Right cardiac atrium (tissue), 5 donors: ENCODE results near the gene FAM13B. TPM values are rescaled to one million over a fixed set of nuclear protein-coding genes. Genes with fewer than 3 reads are reported as not detected.
"Not testable (repeated sequence)": the region's sequence is repeated elsewhere in the genome, so short reads cannot be mapped to it uniquely, and the experiment has no call there.

ENCODE experiments used
- ATAC-seq, 2 donors: fragments of 200-7000 bp; cut with Tn5 transposase; one replicate each; pipeline versions ENCODE4 v1.8.0 to v1.9.1; 2020; ENCODE audit warnings: moderate library complexity in 2 of 2, mild to moderate bottlenecking in 1 of 2
- DNase-seq, 3 donors: peaks; one replicate each; pipeline ENCODE4 v3.0.0-alpha.2; 2020
- H3K27ac ChIP-seq: one replicate; pipeline ENCODE4 v1.5.1; 2013; ENCODE audit warnings: mild to moderate bottlenecking, low read length, control low read depth, moderate library complexity
- H3K27me3 ChIP-seq: one replicate; pipeline ENCODE4 v1.6.1; 2013; ENCODE audit not compliant: control insufficient read depth, insufficient read depth
- H3K4me1 ChIP-seq: one replicate; pipeline ENCODE4 v1.6.1; 2013; ENCODE audit warnings: low read length; ENCODE audit not compliant: control insufficient read depth, insufficient read depth
- H3K4me3 ChIP-seq: one replicate; pipeline ENCODE4 v1.5.1; 2013; ENCODE audit warnings: low read length, control low read depth
- H3K9me3 ChIP-seq: one replicate; pipeline ENCODE4 v1.6.1; 2013; ENCODE audit warnings: low read length; ENCODE audit not compliant: control insufficient read depth
- WGBS: extraction: QIAGEN DNeasy Blood & Tissue Kit; methylation state at CpG from one replicate; pipeline ENCODE4 v1.1.7; 2013; 5-methylcytosine and 5-hydroxymethylcytosine counted together
- intact Hi-C, 4 donors: fragments of 100-400 bp; cut with DNase I; formaldehyde crosslinking; loops; one replicate each; pipeline versions ENCODE4 v1.11.0 to v1.14.0; 2022 to 2023
- polyA plus RNA-seq: library from polyadenylated mRNA; stranded (reverse); fragments of 200-250 nt; gene quantifications from one replicate; pipeline ENCODE4 v1.2.3, GENCODE V29; 2013
- total RNA-seq, 4 donors: library from RNA; stranded (reverse); fragmentation: NEBNext Ultra II Directional; extraction: Animal tissue kit (Norgen Biotek cat#: 25700); gene quantifications; one replicate each; pipeline ENCODE4 v1.2.1, GENCODE V29; 2021
- donor health status: healthy with polysubstance abuse.
- donor health status: DM: no; HTN: yes; CAD: no.
- donor health status: DM: no; HTN: no; CAD: no.
- donor health status: DM: no; HTN: yes; CAD: no; lungs with severe emphysema.
- donor health status: DM: yes; HTN: yes; CAD: no.

FAM13B gene
- total and polyA plus RNA-seq, 5 donors = 11.2 to 71.6 (median 52.7) TPM

- 59% methylated on average over 2 of the region's 2 CpGs for WGBS
- intact Hi-C loops = no loop called here
- H3K4me3 ChIP-seq = no peak overlapping the region
- H3K4me1 ChIP-seq = peaks cover 3% of the 10 kb centered on the region
- ATAC-seq (no peak), DNase-seq (no peak)
- no peak overlapping the region for H3K27ac ChIP-seq
- no peaks in the 10 kb centered on the region for H3K9me3 ChIP-seq
- no peaks in the 10 kb centered on the region for H3K27me3 ChIP-seq
These were observed 1.0 kb upstream of the FAM13B start for GRCh38 chr5:138033907-138034306.

GRCh38 chr5:138033386-138033808 lies 518 bp upstream of the FAM13B start:
- ATAC-seq (peak; percentile 5 to 26), DNase-seq (no peak)
- H3K4me3 ChIP-seq = peak overlapping the region; percentile 96
- H3K9me3 ChIP-seq = no peaks in the 10 kb centered on the region
- peaks cover 3% of the 10 kb centered on the region for H3K4me1 ChIP-seq
- peak overlapping the region; percentile 90 for H3K27ac ChIP-seq
- no peaks in the 10 kb centered on the region for H3K27me3 ChIP-seq
- intact Hi-C loops = no loop called here
- WGBS = 5% methylated on average over 15 of the region's 15 CpGs

- no peaks in the 10 kb centered on the region for H3K27me3 ChIP-seq
- no peaks in the 10 kb centered on the region for H3K9me3 ChIP-seq
- peak overlapping the region; percentile 96 for H3K4me3 ChIP-seq
- intact Hi-C loops = no loop called here
- peak; percentile 74 to 91 (median 90) for DNase-seq
- peaks cover 3% of the 10 kb centered on the region for H3K4me1 ChIP-seq
- peak overlapping the region; percentile 99 for H3K27ac ChIP-seq
- WGBS = 4% methylated on average over 24 of the region's 24 CpGs
- peak; percentile 61 to 68 for ATAC-seq
These were observed 779 bp downstream of the FAM13B start for GRCh38 chr5:138032028-138032571.

- WGBS = 77% methylated on average over 2 of the region's 2 CpGs
- ATAC-seq (no peak), DNase-seq (no peak)
- H3K27me3 ChIP-seq = no peaks in the 10 kb centered on the region
- intact Hi-C loops = no loop called here
- H3K4me1 ChIP-seq = peaks cover 3% of the 10 kb centered on the region
- no peak overlapping the region for H3K27ac ChIP-seq
- no peak overlapping the region for H3K4me3 ChIP-seq
- no peaks in the 10 kb centered on the region for H3K9me3 ChIP-seq
These were observed 2.9 kb downstream of the FAM13B start for GRCh38 chr5:138029944-138030343.

GRCh38 chr5:138029501-138029900 lies 3.4 kb downstream of the FAM13B start:
- Histone ChIP-seq H3K4me3 (no peak overlapping the region), H3K27me3 (no peaks in the 10 kb centered on the region), H3K4me1 (peaks cover 3% of the 10 kb centered on the region), H3K9me3 (no peaks in the 10 kb centered on the region), H3K27ac (no peak overlapping the region)
- ATAC-seq = no peak
- no peak for DNase-seq
- intact Hi-C loops = no loop called here
- WGBS = 66% methylated on average over 2 of the region's 2 CpGs

- no peaks in the 10 kb centered on the region for H3K9me3 ChIP-seq
- H3K27ac ChIP-seq = no peak overlapping the region
- no peak for DNase-seq
- 91% methylated on average over 5 of the region's 5 CpGs for WGBS
- no peak overlapping the region for H3K4me3 ChIP-seq
- no peak for ATAC-seq
- peaks cover 4% of the 10 kb centered on the region for H3K4me1 ChIP-seq
- no peaks in the 10 kb centered on the region for H3K27me3 ChIP-seq
- intact Hi-C loops = no loop called here
These were observed 3.9 kb downstream of the FAM13B start for GRCh38 chr5:138028971-138029365.

GRCh38 chr5:138028262-138028970 lies 4.5 kb downstream of the FAM13B start:
- H3K4me1 ChIP-seq, H3K27ac ChIP-seq, H3K4me3 ChIP-seq, DNase-seq, intact Hi-C loops, H3K27me3 ChIP-seq, ATAC-seq, H3K9me3 ChIP-seq: not testable (repeated sequence)
- 93% methylated on average over 12 of the region's 12 CpGs for WGBS

- H3K9me3 ChIP-seq, DNase-seq, H3K27ac ChIP-seq, intact Hi-C loops, H3K4me1 ChIP-seq, ATAC-seq, H3K27me3 ChIP-seq, H3K4me3 ChIP-seq: not testable (repeated sequence)
- WGBS = 97% methylated on average over 9 of the region's 9 CpGs
These were observed 6.1 kb downstream of the FAM13B start for GRCh38 chr5:138026793-138027192.

- no peak overlapping the region for H3K27ac ChIP-seq
- ATAC-seq = no peak
- H3K4me1 ChIP-seq = peaks cover 6% of the 10 kb centered on the region
- 91% methylated on average over 1 of the region's 1 CpG for WGBS
- no peak overlapping the region for H3K4me3 ChIP-seq
- H3K27me3 ChIP-seq = no peaks in the 10 kb centered on the region
- no peaks in the 10 kb centered on the region for H3K9me3 ChIP-seq
- intact Hi-C loops = no loop called here
- no peak for DNase-seq
These were observed 7.6 kb downstream of the FAM13B start for GRCh38 chr5:138025285-138025684.

GRCh38 chr5:138024117-138024516 lies 8.8 kb downstream of the FAM13B start:
- intact Hi-C loops = no loop called here
- DNase-seq = no peak
- Histone ChIP-seq H3K9me3 (no peaks in the 10 kb centered on the region), H3K27me3 (no peaks in the 10 kb centered on the region), H3K4me1 (peaks cover 6% of the 10 kb centered on the region), H3K4me3 (no peak overlapping the region), H3K27ac (no peak overlapping the region)
- no peak for ATAC-seq

- Histone ChIP-seq H3K27ac (no peak overlapping the region), H3K4me1 (peaks cover 6% of the 10 kb centered on the region), H3K27me3 (no peaks in the 10 kb centered on the region), H3K9me3 (no peaks in the 10 kb centered on the region), H3K4me3 (no peak overlapping the region)
- ATAC-seq = peak in 1 of 2 donors; percentile 14
- 95% methylated on average over 3 of the region's 3 CpGs for WGBS
- intact Hi-C loops = no loop called here
- no peak for DNase-seq
These were observed 10.0 kb downstream of the FAM13B start for GRCh38 chr5:138022912-138023311.
